GM12892 (cell line): ENCODE data around the gene TAS2R60.

ENCODE experiments used
- POLR2A ChIP-seq: IDR thresholded peaks from 2 replicates; pipeline ENCODE4 v1.6.1; 2011; ENCODE audit warnings: low read depth, low read length, control low read depth
- POLR2AphosphoS5 ChIP-seq: IDR thresholded peaks from 2 replicates; pipeline ENCODE4 v1.6.1; 2011; ENCODE audit warnings: low read depth, low read length, control low read depth
- TAF1 ChIP-seq: IDR thresholded peaks from 2 replicates; pipeline ENCODE4 v1.6.1; 2011; ENCODE audit warnings: low read depth, mild to moderate bottlenecking, control low read depth, low read length, borderline replicate concordance

- no peak for TF ChIP-seq POLR2AphosphoS5
- no peak for TF ChIP-seq POLR2A
- no peak for TF ChIP-seq TAF1
Observed at GRCh38 chr7:143485094-143485493, 41.8 kb downstream of the TAS2R60 start.
